ENCODE results near the gene ILF2. TPM values are rescaled to one million over a fixed set of nuclear protein-coding genes. Genes with fewer than 3 reads are reported as not detected.
A peak's percentile ranks its signal among the peaks of the same experiment; 100 is the strongest.

Gene ILF2
- total and polyA plus RNA-seq, 2 of the 13 experiments (the other 11 are each of a cell fraction or from before 2014, with no cell fraction given): 292 to 366 TPM

DNA sequence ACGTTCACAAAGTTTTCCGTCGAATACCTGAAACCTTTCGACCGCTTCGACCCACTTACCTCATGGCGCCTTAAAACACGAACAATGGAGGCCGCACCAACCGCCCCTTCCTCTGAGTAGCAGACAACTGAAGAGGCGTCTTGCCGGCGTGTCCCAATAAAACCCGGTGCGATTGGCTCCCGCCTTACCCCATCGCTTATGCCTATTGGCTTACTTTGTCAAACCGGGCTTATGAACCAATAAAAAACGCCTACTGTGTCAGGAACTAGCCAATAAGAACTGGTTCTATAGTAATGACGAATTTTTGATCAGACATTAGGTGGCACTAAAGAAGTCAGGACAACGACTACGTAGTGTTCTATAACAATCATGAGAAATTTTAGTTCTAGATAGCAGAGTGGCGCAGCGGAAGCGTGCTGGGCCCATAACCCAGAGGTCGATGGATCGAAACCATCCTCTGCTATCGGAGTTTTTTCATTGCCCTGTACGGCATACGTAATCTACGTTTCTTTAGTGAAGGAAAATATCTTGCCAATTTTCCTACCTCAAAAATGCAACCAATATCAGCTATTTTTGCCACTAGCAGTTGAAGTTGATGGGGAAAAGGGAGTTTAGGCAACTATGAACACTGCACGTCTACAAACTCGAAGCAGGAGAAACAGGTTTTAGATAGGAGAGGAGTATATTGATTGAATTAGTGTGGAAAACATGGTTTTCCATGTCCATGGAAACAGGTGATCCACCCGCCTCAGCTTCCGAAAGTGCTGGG lies at the start of gene ILF2 (continued):
- TF ChIP-seq, protein P1, sequence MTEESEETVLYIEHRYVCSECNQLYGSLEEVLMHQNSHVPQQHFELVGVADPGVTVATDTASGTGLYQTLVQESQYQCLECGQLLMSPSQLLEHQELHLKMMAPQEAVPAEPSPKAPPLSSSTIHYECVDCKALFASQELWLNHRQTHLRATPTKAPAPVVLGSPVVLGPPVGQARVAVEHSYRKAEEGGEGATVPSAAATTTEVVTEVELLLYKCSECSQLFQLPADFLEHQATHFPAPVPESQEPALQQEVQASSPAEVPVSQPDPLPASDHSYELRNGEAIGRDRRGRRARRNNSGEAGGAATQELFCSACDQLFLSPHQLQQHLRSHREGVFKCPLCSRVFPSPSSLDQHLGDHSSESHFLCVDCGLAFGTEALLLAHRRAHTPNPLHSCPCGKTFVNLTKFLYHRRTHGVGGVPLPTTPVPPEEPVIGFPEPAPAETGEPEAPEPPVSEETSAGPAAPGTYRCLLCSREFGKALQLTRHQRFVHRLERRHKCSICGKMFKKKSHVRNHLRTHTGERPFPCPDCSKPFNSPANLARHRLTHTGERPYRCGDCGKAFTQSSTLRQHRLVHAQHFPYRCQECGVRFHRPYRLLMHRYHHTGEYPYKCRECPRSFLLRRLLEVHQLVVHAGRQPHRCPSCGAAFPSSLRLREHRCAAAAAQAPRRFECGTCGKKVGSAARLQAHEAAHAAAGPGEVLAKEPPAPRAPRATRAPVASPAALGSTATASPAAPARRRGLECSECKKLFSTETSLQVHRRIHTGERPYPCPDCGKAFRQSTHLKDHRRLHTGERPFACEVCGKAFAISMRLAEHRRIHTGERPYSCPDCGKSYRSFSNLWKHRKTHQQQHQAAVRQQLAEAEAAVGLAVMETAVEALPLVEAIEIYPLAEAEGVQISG (CRISPR knock-in tag; IDR thresholded peaks at IDR 0.05): peak; percentile 26; the same call in 1 of the 2 replicates
- TF ChIP-seq MBD4 (IDR thresholded peaks at IDR 0.05; ENCODE audit: borderline replicate concordance, low read length) (no peak), ZFP36L1 (CRISPR knock-in tag; IDR thresholded peaks at IDR 0.05) (no peak), NFE2 (CRISPR knock-in tag; IDR thresholded peaks at IDR 0.05) (no peak), MAFG (CRISPR knock-in tag; IDR thresholded peaks at IDR 0.05) (no peak), CREB1 (IDR thresholded peaks at IDR 0.05) (peak; percentile 88), CREB1 (CRISPR knock-in tag; IDR thresholded peaks at IDR 0.05) (peak; percentile 93), FOSL2 (CRISPR knock-in tag; IDR thresholded peaks at IDR 0.05) (peak; percentile 4; the same call in 1 of the 2 replicates), ZBTB42 (CRISPR knock-in tag; IDR thresholded peaks at IDR 0.05) (no peak), RAD51 (IDR thresholded peaks at IDR 0.05; ENCODE audit: borderline replicate concordance) (no peak), MAFF (IDR thresholded peaks at IDR 0.05; ENCODE audit: low read depth, low read length) (no peak), MYNN (CRISPR knock-in tag; IDR thresholded peaks at IDR 0.05; ENCODE audit: low read depth) (no peak), FOSL1 (CRISPR knock-in tag; IDR thresholded peaks at IDR 0.05; ENCODE audit: borderline replicate concordance) (no peak), MED1 (CRISPR knock-in tag; IDR thresholded peaks at IDR 0.05) (peak; percentile 58; the same call in 1 of the 2 replicates)
- TF ChIP-seq, protein P2, sequence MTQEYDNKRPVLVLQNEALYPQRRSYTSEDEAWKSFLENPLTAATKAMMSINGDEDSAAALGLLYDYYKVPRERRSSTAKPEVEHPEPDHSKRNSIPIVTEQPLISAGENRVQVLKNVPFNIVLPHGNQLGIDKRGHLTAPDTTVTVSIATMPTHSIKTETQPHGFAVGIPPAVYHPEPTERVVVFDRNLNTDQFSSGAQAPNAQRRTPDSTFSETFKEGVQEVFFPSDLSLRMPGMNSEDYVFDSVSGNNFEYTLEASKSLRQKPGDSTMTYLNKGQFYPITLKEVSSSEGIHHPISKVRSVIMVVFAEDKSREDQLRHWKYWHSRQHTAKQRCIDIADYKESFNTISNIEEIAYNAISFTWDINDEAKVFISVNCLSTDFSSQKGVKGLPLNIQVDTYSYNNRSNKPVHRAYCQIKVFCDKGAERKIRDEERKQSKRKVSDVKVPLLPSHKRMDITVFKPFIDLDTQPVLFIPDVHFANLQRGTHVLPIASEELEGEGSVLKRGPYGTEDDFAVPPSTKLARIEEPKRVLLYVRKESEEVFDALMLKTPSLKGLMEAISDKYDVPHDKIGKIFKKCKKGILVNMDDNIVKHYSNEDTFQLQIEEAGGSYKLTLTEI (CRISPR knock-in tag; conservative IDR thresholded peaks at IDR 0.05): no peak
- TF ChIP-seq, protein P3, sequence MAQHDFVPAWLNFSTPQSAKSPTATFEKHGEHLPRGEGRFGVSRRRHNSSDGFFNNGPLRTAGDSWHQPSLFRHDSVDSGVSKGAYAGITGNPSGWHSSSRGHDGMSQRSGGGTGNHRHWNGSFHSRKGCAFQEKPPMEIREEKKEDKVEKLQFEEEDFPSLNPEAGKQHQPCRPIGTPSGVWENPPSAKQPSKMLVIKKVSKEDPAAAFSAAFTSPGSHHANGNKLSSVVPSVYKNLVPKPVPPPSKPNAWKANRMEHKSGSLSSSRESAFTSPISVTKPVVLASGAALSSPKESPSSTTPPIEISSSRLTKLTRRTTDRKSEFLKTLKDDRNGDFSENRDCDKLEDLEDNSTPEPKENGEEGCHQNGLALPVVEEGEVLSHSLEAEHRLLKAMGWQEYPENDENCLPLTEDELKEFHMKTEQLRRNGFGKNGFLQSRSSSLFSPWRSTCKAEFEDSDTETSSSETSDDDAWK (CRISPR knock-in tag; IDR thresholded peaks at IDR 0.05): no peak
- TF ChIP-seq, protein P4, sequence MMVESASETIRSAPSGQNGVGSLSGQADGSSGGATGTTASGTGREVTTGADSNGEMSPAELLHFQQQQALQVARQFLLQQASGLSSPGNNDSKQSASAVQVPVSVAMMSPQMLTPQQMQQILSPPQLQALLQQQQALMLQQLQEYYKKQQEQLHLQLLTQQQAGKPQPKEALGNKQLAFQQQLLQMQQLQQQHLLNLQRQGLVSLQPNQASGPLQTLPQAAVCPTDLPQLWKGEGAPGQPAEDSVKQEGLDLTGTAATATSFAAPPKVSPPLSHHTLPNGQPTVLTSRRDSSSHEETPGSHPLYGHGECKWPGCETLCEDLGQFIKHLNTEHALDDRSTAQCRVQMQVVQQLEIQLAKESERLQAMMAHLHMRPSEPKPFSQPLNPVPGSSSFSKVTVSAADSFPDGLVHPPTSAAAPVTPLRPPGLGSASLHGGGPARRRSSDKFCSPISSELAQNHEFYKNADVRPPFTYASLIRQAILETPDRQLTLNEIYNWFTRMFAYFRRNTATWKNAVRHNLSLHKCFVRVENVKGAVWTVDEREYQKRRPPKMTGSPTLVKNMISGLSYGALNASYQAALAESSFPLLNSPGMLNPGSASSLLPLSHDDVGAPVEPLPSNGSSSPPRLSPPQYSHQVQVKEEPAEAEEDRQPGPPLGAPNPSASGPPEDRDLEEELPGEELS (CRISPR knock-in tag; IDR thresholded peaks at IDR 0.05): no peak
- TF ChIP-seq, protein P5, sequence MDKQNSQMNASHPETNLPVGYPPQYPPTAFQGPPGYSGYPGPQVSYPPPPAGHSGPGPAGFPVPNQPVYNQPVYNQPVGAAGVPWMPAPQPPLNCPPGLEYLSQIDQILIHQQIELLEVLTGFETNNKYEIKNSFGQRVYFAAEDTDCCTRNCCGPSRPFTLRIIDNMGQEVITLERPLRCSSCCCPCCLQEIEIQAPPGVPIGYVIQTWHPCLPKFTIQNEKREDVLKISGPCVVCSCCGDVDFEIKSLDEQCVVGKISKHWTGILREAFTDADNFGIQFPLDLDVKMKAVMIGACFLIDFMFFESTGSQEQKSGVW (CRISPR knock-in tag; IDR thresholded peaks at IDR 0.05; ENCODE audit: borderline replicate concordance): no peak
- TF ChIP-seq, protein P6, sequence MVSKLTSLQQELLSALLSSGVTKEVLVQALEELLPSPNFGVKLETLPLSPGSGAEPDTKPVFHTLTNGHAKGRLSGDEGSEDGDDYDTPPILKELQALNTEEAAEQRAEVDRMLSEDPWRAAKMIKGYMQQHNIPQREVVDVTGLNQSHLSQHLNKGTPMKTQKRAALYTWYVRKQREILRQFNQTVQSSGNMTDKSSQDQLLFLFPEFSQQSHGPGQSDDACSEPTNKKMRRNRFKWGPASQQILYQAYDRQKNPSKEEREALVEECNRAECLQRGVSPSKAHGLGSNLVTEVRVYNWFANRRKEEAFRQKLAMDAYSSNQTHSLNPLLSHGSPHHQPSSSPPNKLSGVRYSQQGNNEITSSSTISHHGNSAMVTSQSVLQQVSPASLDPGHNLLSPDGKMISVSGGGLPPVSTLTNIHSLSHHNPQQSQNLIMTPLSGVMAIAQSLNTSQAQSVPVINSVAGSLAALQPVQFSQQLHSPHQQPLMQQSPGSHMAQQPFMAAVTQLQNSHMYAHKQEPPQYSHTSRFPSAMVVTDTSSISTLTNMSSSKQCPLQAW (CRISPR knock-in tag; IDR thresholded peaks at IDR 0.05): peak; percentile 67
